WTC11 (cell line): ENCODE results near the gene PADI6.

Source experiments
- CREB1 ChIP-seq: sonication (generic); formaldehyde crosslinking; IDR thresholded peaks from 2 replicates; pipeline ENCODE4 v1.8.0; 2023; ENCODE audit warnings: mild to moderate bottlenecking, missing genetic modification reagents
- CREM ChIP-seq: sonication (generic); formaldehyde crosslinking; IDR thresholded peaks from 2 replicates; pipeline ENCODE4 v1.8.1; 2022; ENCODE audit warnings: mild to moderate bottlenecking, missing genetic modification reagents, moderate library complexity
- CTCF ChIP-seq: fragments of 200-600 bp; IDR thresholded peaks from 2 replicates; pipeline ENCODE4 v1.8.0; 2022; ENCODE audit warnings: antibody characterized with exemption
- ERG ChIP-seq: fragments of 250-450 bp; sonication (Bioruptor Pico); IDR thresholded peaks from 2 replicates; pipeline ENCODE4 v1.8.0; 2021; ENCODE audit warnings: mild to moderate bottlenecking
- FOXJ3 ChIP-seq: sonication (generic); formaldehyde crosslinking; IDR thresholded peaks from 2 replicates; pipeline ENCODE4 v1.9.0; 2021; ENCODE audit warnings: missing genetic modification reagents, mild to moderate bottlenecking, borderline replicate concordance
- GRHL2 ChIP-seq: fragments of 250-450 bp; sonication (Bioruptor Pico); IDR thresholded peaks from 2 replicates; pipeline ENCODE4 v1.8.0; 2022; ENCODE audit warnings: mild to moderate bottlenecking, moderate library complexity; ENCODE audit not compliant: insufficient replicate concordance, severe bottlenecking
- IRF1 ChIP-seq: sonication (generic); formaldehyde crosslinking; IDR thresholded peaks from 2 replicates; pipeline ENCODE4 v1.8.0; 2023; ENCODE audit warnings: missing genetic modification reagents
- MYBL2 ChIP-seq: sonication (generic); formaldehyde crosslinking; IDR thresholded peaks from 2 replicates; pipeline ENCODE4 v1.8.1; 2023; ENCODE audit warnings: mild to moderate bottlenecking, moderate library complexity, missing genetic modification reagents
- USF1 ChIP-seq: sonication (generic); formaldehyde crosslinking; IDR thresholded peaks from 2 replicates; pipeline ENCODE4 v1.8.0; 2022; ENCODE audit warnings: mild to moderate bottlenecking, missing genetic modification reagents
- USF2 ChIP-seq: sonication (generic); formaldehyde crosslinking; IDR thresholded peaks from 2 replicates; pipeline ENCODE4 v1.8.1; 2023; ENCODE audit warnings: mild to moderate bottlenecking, missing genetic modification reagents, moderate library complexity
- ZNF317 ChIP-seq: sonication (generic); formaldehyde crosslinking; IDR thresholded peaks from 2 replicates; pipeline ENCODE4 v1.8.1; 2023; ENCODE audit warnings: low read depth, mild to moderate bottlenecking, moderate library complexity, missing genetic modification reagents, borderline replicate concordance
- ZNF671 ChIP-seq: fragments of 250-450 bp; sonication (Bioruptor Pico); IDR thresholded peaks from 2 replicates; pipeline ENCODE4 v1.8.0; 2021; ENCODE audit warnings: mild to moderate bottlenecking

- TF ChIP-seq MYBL2 (CRISPR knock-in tag) (no peak), CTCF (no peak), ZNF317 (CRISPR knock-in tag) (no peak), USF2 (CRISPR knock-in tag) (no peak), USF1 (CRISPR knock-in tag) (no peak), CREM (CRISPR knock-in tag) (no peak), FOXJ3 (no peak), IRF1 (CRISPR knock-in tag) (no peak), GRHL2 (CRISPR knock-in tag) (no peak), ERG (CRISPR knock-in tag) (no peak), ZNF671 (CRISPR knock-in tag) (no peak), CREB1 (CRISPR knock-in tag) (no peak)
Observed at GRCh38 chr1:17350083-17350482, 21.9 kb upstream of the PADI6 start.
